MM.1S (cell line): ENCODE measurements around the gene TMEM255A.

Experiments
- DNase-seq: peaks from one replicate; pipeline ENCODE4 v3.0.0-alpha.2; 2015
- H2AFZ ChIP-seq: fragments of 300-600 bp; sonication (generic); 2 replicates; pipeline ENCODE4 v1.6.0; 2016; ENCODE audit warnings: antibody characterized with exemption, low read length
- H3F3A ChIP-seq: fragments of 300-600 bp; sonication (generic); 2 replicates; pipeline ENCODE4 v1.6.1; 2016; ENCODE audit warnings: mild to moderate bottlenecking, antibody characterized with exemption, low read length, moderate library complexity, mixed read lengths; ENCODE audit not compliant: insufficient read depth
- H3K27ac ChIP-seq: fragments of 300-600 bp; sonication (generic); 2 replicates; pipeline ENCODE4 v1.5.1; 2016; ENCODE audit warnings: mild to moderate bottlenecking, low read length
- H3K27me3 ChIP-seq: fragments of 300-600 bp; sonication (generic); replicated peaks from 2 replicates; pipeline ENCODE4 v1.6.0; 2016; ENCODE audit warnings: low read length; ENCODE audit not compliant: insufficient read depth
- H3K36me3 ChIP-seq: fragments of 300-600 bp; sonication (generic); replicated peaks from 2 replicates; pipeline ENCODE4 v1.6.1; 2016; ENCODE audit warnings: mild to moderate bottlenecking, low read length, mixed read lengths; ENCODE audit not compliant: insufficient read depth
- H3K4me1 ChIP-seq: fragments of 300-600 bp; sonication (generic); 2 replicates; pipeline ENCODE4 v1.6.1; 2016; ENCODE audit warnings: low read length, mixed read lengths
- H3K4me2 ChIP-seq: fragments of 300-600 bp; sonication (generic); 2 replicates; pipeline ENCODE4 v1.6.0; 2016; ENCODE audit warnings: low read depth, low read length
- H3K4me3 ChIP-seq: fragments of 300-600 bp; sonication (generic); 2 replicates; pipeline ENCODE4 v1.5.1; 2016; ENCODE audit warnings: low read length, mixed read lengths
- H3K79me2 ChIP-seq: fragments of 300-600 bp; sonication (generic); 2 replicates; pipeline ENCODE4 v1.6.1; 2016; ENCODE audit warnings: mixed run types, low read length, mixed read lengths
- H3K9ac ChIP-seq: fragments of 300-600 bp; sonication (generic); 2 replicates; pipeline ENCODE4 v1.6.1; 2016; ENCODE audit warnings: low read length, mixed read lengths
- H3K9me2 ChIP-seq: fragments of 300-600 bp; sonication (generic); replicated peaks from 2 replicates; pipeline ENCODE4 v1.6.1; 2016; ENCODE audit warnings: mild to moderate bottlenecking, low read length, mixed read lengths; ENCODE audit not compliant: insufficient read depth
- H3K9me3 ChIP-seq: fragments of 300-600 bp; sonication (generic); replicated peaks from 2 replicates; pipeline ENCODE4 v1.6.1; 2016; ENCODE audit warnings: mild to moderate bottlenecking, low read length, mixed read lengths; ENCODE audit not compliant: insufficient read depth
- H4K20me1 ChIP-seq: fragments of 300-600 bp; sonication (generic); 2 replicates; pipeline ENCODE4 v1.6.1; 2016; ENCODE audit warnings: mild to moderate bottlenecking, low read length, moderate library complexity, mixed read lengths; ENCODE audit not compliant: insufficient read depth
- EZH2 ChIP-seq: fragments of 300-600 bp; sonication (generic); optimal IDR thresholded peaks from 2 replicates; pipeline ENCODE3; 2017; ENCODE audit warnings: low read depth, mild to moderate bottlenecking, antibody characterized with exemption, low read length, mixed read lengths
- EZH2phosphoT487 ChIP-seq: fragments of 300-600 bp; sonication (generic); IDR thresholded peaks from 2 replicates; pipeline ENCODE4 v1.6.1; 2018; ENCODE audit warnings: antibody characterized with exemption, low read length
- TF ChIP-seq, protein P1 (sequence below): fragments of 300-600 bp; sonication (generic); IDR thresholded peaks from 2 replicates; pipeline ENCODE4 v1.5.1; 2016; ENCODE audit warnings: antibody characterized with exemption, low read length, mixed read lengths

Gene TMEM255A

GRCh38 chrX:120304256-120304655 lies 7.0 kb downstream of the TMEM255A start:
- DNase-seq, result peak; percentile 57
- TF ChIP-seq EZH2phosphoT487, result no peak
- Histone ChIP-seq H2AFZ (0 out of 2 replicates have a peak overlapping the region, but pooled peaks have one; percentile 17), H3K9me3 (no peaks in the 10 kb centered on the region), H4K20me1 (no peaks in the 10 kb centered on the region), H3K4me1 (peaks cover 60% of the 10 kb centered on the region), H3K27me3 (no peaks in the 10 kb centered on the region), H3K4me2 (peak overlapping the region; percentile 73), H3K27ac (peak overlapping the region; percentile 98), H3K9me2 (no peaks in the 10 kb centered on the region), H3K36me3 (no peaks in the 10 kb centered on the region), H3K79me2 (peaks cover 10% of the 10 kb centered on the region), H3K9ac (peak overlapping the region; percentile 87), H3F3A (peaks cover 32% of the 10 kb centered on the region), H3K4me3 (peak overlapping the region; percentile 57)

GRCh38 chrX:120302434-120302833 lies 8.8 kb downstream of the TMEM255A start:
- TF ChIP-seq, protein P1, sequence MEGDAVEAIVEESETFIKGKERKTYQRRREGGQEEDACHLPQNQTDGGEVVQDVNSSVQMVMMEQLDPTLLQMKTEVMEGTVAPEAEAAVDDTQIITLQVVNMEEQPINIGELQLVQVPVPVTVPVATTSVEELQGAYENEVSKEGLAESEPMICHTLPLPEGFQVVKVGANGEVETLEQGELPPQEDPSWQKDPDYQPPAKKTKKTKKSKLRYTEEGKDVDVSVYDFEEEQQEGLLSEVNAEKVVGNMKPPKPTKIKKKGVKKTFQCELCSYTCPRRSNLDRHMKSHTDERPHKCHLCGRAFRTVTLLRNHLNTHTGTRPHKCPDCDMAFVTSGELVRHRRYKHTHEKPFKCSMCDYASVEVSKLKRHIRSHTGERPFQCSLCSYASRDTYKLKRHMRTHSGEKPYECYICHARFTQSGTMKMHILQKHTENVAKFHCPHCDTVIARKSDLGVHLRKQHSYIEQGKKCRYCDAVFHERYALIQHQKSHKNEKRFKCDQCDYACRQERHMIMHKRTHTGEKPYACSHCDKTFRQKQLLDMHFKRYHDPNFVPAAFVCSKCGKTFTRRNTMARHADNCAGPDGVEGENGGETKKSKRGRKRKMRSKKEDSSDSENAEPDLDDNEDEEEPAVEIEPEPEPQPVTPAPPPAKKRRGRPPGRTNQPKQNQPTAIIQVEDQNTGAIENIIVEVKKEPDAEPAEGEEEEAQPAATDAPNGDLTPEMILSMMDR, result no peak
- TF ChIP-seq EZH2phosphoT487 (no peak), EZH2 (no peak)
- no peaks in the 10 kb centered on the region for H3K9me2 ChIP-seq
- no peaks in the 10 kb centered on the region for H3K27me3 ChIP-seq
- peaks cover 10% of the 10 kb centered on the region for H3K79me2 ChIP-seq
- peaks cover 32% of the 10 kb centered on the region for H3F3A ChIP-seq
- no peaks in the 10 kb centered on the region for H3K9me3 ChIP-seq
- H3K4me2 ChIP-seq, result peak overlapping the region; percentile 90
- H2AFZ ChIP-seq, result 0 out of 2 replicates have a peak overlapping the region, but pooled peaks have one; percentile 18
- H3K36me3 ChIP-seq, result no peaks in the 10 kb centered on the region
- peaks cover 50% of the 10 kb centered on the region for H3K4me1 ChIP-seq
- H4K20me1 ChIP-seq, result no peaks in the 10 kb centered on the region
- peak overlapping the region; percentile 98 for H3K27ac ChIP-seq
- H3K9ac ChIP-seq, result peak overlapping the region; percentile 87
- peak; percentile 97 for DNase-seq
- H3K4me3 ChIP-seq, result peak overlapping the region; percentile 53

DNA sequence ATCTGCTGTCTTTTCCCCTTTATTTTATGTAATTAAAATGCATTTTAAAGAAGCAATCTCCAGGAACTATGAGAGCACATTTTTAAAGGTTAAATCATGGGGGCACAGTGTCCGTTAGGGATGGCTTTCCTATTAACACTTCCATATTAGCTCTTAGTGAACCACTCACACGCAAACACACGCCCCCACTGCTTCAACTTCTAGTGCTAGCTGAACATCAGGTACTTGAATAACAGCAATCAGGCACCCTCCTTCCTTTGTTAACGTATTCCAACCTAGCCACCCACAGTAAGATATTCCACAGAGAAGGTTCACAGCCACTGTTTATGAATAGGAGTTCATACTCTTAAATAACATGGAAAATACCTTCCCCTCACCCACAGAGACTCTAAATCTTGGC lies 9.3 kb downstream of the TMEM255A start:
- Histone ChIP-seq H3K9me2 (no peaks in the 10 kb centered on the region), H3K9me3 (no peaks in the 10 kb centered on the region), H3K36me3 (no peaks in the 10 kb centered on the region), H3K9ac (peak overlapping the region; percentile 87), H3K79me2 (peaks cover 10% of the 10 kb centered on the region), H3K4me2 (peak overlapping the region; percentile 90), H3K27ac (peak overlapping the region; percentile 98), H3K4me1 (peaks cover 45% of the 10 kb centered on the region), H3K27me3 (no peaks in the 10 kb centered on the region), H3K4me3 (peak overlapping the region; percentile 53), H2AFZ (no peak overlapping the region), H3F3A (peaks cover 28% of the 10 kb centered on the region), H4K20me1 (no peaks in the 10 kb centered on the region)
- TF ChIP-seq EZH2phosphoT487 (no peak), EZH2 (no peak)
- TF ChIP-seq, protein P1, result no peak
- peak; percentile 44 for DNase-seq

GRCh38 chrX:120301497-120301896 lies 9.8 kb downstream of the TMEM255A start:
- no peaks in the 10 kb centered on the region for H3K36me3 ChIP-seq
- peak overlapping the region; percentile 87 for H3K9ac ChIP-seq
- peaks cover 41% of the 10 kb centered on the region for H3K4me1 ChIP-seq
- H3K4me3 ChIP-seq, result peak overlapping the region; percentile 53
- no peak overlapping the region for H2AFZ ChIP-seq
- H3K4me2 ChIP-seq, result peak overlapping the region; percentile 90
- H3K27ac ChIP-seq, result peak overlapping the region; percentile 98
- peaks cover 10% of the 10 kb centered on the region for H3K79me2 ChIP-seq
- TF ChIP-seq EZH2 (no peak), EZH2phosphoT487 (no peak)
- TF ChIP-seq, protein P1, result no peak
- no peaks in the 10 kb centered on the region for H3K9me3 ChIP-seq
- H4K20me1 ChIP-seq, result no peaks in the 10 kb centered on the region
- no peak for DNase-seq
- no peaks in the 10 kb centered on the region for H3K9me2 ChIP-seq
- H3K27me3 ChIP-seq, result no peaks in the 10 kb centered on the region
- peaks cover 26% of the 10 kb centered on the region for H3F3A ChIP-seq
